Kidney (tissue), 14 donors: Measurements from ENCODE around the gene DDX25. TPM values are rescaled to one million over a fixed set of nuclear protein-coding genes. Genes with fewer than 3 reads are reported as not detected.
A peak's percentile ranks its signal among the peaks of the same experiment; 100 is the strongest.

Source experiments
- DNase-seq, 5 donors: peaks; one replicate each; pipeline ENCODE4 v3.0.0-alpha.2; 2013 to 2020
- FAIRE-seq: peaks from 2 replicates; lab custom pipeline; 2012; peaks lifted over from hg19 to GRCh38; lab: Jason Lieb, UNC
- H3K27ac ChIP-seq, 2 donors: one replicate each; pipeline ENCODE4 v1.7.0; 2013; ENCODE audit warnings: low read depth in 2 of 2, low read length in 2 of 2, inconsistent platforms in 1 of 2
- H3K27me3 ChIP-seq: one replicate; pipeline ENCODE4 v1.7.1; 2013; ENCODE audit warnings: low read length, inconsistent platforms; ENCODE audit not compliant: control insufficient read depth, insufficient read depth
- H3K36me3 ChIP-seq, 3 donors: one replicate each; pipeline versions ENCODE4 v1.7.0 to v1.7.1; 2013; ENCODE audit warnings: low read length in 3 of 3, control low read depth in 1 of 3, inconsistent platforms in 1 of 3; ENCODE audit not compliant: insufficient read depth in 3 of 3, control insufficient read depth in 2 of 3
- H3K4me1 ChIP-seq, 3 donors: one replicate each; pipeline versions ENCODE4 v1.7.0 to v1.7.1; 2013; ENCODE audit warnings: low read length in 3 of 3, inconsistent platforms in 1 of 3, low read depth in 1 of 3; ENCODE audit not compliant: control insufficient read depth in 2 of 3, insufficient read depth in 2 of 3
- H3K4me3 ChIP-seq, 3 donors: one replicate each; pipeline versions ENCODE4 v1.7.0 to v1.8.1; 2013; ENCODE audit warnings: low read length in 3 of 3, control low read depth in 1 of 3, inconsistent platforms in 1 of 3
- H3K9ac ChIP-seq, 3 donors: one replicate each; pipeline versions ENCODE4 v1.7.0 to v1.7.1; 2013; ENCODE audit warnings: low read length in 3 of 3, control low read depth in 1 of 3, inconsistent platforms in 1 of 3
- H3K9me3 ChIP-seq, 3 donors: one replicate each; pipeline versions ENCODE4 v1.7.0 to v1.7.1; 2013; ENCODE audit warnings: low read length in 3 of 3, control low read depth in 1 of 3, inconsistent platforms in 1 of 3; ENCODE audit not compliant: control insufficient read depth in 2 of 3, insufficient read depth in 1 of 3
- intact Hi-C: fragments of 100-400 bp; cut with DNase I; formaldehyde crosslinking; loops from one replicate; pipeline ENCODE4 v1.11.1; 2022
- polyA plus RNA-seq: library from polyadenylated mRNA; stranded (reverse); fragments of 350-450 nt; fragmentation: Illumina TruSeq; extraction: RNeasy Lipid Tissue Mini Kit (QIAGEN cat#74804); gene quantifications from one replicate; pipeline ENCODE4 v1.2.3, GENCODE V29; 2014; ENCODE audit warnings: low read depth, low replicate concordance; ENCODE audit not compliant: insufficient read depth
- total RNA-seq: library from RNA; stranded (reverse); fragmentation: NEBNext Ultra II Directional; extraction: Animal tissue kit (Norgen Biotek cat#: 25700); gene quantifications from one replicate; pipeline ENCODE4 v1.2.1, GENCODE V29; 2021
- TF ChIP-seq, protein P1 (sequence below): IDR thresholded peaks from 3 replicates; pipeline ENCODE4 v1.5.1; 2012; ENCODE audit warnings: mild to moderate bottlenecking, moderate library complexity, borderline replicate concordance; ENCODE audit not compliant: insufficient read depth; ENCODE audit errors: extremely low read depth
- donor health status: control.
- donor health status: control.
- donor health status: control.
- donor health status: control.
- donor health status: control.
- donor health status: DM: yes; HTN: yes; CAD: no.
- donor health status: Normal renal cell carcinoma (clear cell type).

DDX25 gene
- total and polyA plus RNA-seq, 2 donors from 2014 or later = 1.1 to 3.8 TPM

DNA sequence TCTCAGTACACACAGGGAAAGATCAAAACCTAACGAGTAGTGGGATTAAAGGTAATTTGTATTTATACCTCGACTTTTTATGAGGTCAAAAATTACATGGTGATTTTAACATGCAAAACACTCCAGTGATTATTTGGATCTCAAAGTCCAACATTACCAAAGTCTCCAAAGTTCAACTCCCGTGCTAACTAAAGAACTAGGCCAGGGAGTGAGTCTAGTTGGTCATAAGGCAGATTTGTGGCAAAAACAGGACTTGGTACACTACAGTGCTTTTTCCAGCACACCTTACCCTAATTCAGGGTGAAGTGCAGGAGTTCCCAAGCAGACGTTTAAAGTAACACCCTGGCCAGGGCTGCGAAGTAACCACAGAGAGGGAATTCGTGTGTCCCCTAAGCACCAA lies 2.4 kb upstream of the DDX25 start:
- no peaks in the 10 kb centered on the region for H3K27me3 ChIP-seq
- H3K4me3 ChIP-seq = peak overlapping the region in 1 of 3 donors; percentile 94
- no peak for FAIRE-seq
- intact Hi-C loops = no loop called here
- H3K36me3 ChIP-seq = no peaks in the 10 kb centered on the region
- no peak for DNase-seq
- H3K9me3 ChIP-seq = no peaks in the 10 kb centered on the region
- peaks cover 2 to 6% (median 4%) of the 10 kb centered on the region in 3 donors for H3K4me1 ChIP-seq
- no peak overlapping the region for H3K9ac ChIP-seq
- no peak overlapping the region for H3K27ac ChIP-seq
- TF ChIP-seq, protein P1, sequence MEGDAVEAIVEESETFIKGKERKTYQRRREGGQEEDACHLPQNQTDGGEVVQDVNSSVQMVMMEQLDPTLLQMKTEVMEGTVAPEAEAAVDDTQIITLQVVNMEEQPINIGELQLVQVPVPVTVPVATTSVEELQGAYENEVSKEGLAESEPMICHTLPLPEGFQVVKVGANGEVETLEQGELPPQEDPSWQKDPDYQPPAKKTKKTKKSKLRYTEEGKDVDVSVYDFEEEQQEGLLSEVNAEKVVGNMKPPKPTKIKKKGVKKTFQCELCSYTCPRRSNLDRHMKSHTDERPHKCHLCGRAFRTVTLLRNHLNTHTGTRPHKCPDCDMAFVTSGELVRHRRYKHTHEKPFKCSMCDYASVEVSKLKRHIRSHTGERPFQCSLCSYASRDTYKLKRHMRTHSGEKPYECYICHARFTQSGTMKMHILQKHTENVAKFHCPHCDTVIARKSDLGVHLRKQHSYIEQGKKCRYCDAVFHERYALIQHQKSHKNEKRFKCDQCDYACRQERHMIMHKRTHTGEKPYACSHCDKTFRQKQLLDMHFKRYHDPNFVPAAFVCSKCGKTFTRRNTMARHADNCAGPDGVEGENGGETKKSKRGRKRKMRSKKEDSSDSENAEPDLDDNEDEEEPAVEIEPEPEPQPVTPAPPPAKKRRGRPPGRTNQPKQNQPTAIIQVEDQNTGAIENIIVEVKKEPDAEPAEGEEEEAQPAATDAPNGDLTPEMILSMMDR = no peak

DNA sequence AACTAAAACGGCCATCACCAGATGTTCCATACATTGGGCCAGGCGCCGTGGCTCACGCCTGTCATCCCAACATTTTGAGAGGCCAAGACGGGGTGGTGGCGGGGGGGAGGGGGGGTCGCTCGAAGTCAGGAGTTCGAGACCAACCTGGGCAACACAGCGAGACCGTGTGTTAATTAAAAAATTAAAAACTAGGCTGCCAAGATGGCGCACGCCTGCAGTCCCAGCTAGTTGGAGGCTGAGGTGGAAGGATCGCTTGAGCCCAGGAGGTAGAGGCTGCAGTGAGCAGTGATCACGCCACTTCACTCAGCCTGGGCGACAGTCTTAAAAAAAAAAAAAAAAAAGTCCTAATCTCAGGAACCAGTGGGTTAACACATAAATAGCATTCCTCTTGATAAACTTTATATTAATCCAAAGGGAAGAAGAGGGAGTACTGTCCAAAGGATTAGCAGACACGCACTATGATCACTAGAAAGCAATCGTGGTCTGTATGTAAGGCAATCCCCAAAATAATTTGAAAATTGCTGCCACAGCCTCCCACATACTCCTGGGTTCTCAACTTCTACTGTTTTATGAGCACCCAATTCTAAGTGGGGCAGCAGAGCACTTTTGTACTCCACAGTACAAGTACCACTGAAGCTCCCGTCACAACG lies 1.9 kb upstream of the DDX25 start:
- Histone ChIP-seq H3K4me3 (peak overlapping the region; percentile 94 to 100 (median 98)), H3K27me3 (no peaks in the 10 kb centered on the region), H3K27ac (peak overlapping the region; percentile 54 to 76), H3K36me3 (no peaks in the 10 kb centered on the region), H3K9ac (peak overlapping the region; percentile 67 to 99 (median 90)), H3K4me1 (peaks cover 2 to 6% (median 4%) of the 10 kb centered on the region in 3 donors), H3K9me3 (no peaks in the 10 kb centered on the region)
- FAIRE-seq (no peak), DNase-seq (peak in 1 of 5 donors; percentile 67)
- TF ChIP-seq, protein P1 = no peak
- intact Hi-C loops = no loop called here

DNA sequence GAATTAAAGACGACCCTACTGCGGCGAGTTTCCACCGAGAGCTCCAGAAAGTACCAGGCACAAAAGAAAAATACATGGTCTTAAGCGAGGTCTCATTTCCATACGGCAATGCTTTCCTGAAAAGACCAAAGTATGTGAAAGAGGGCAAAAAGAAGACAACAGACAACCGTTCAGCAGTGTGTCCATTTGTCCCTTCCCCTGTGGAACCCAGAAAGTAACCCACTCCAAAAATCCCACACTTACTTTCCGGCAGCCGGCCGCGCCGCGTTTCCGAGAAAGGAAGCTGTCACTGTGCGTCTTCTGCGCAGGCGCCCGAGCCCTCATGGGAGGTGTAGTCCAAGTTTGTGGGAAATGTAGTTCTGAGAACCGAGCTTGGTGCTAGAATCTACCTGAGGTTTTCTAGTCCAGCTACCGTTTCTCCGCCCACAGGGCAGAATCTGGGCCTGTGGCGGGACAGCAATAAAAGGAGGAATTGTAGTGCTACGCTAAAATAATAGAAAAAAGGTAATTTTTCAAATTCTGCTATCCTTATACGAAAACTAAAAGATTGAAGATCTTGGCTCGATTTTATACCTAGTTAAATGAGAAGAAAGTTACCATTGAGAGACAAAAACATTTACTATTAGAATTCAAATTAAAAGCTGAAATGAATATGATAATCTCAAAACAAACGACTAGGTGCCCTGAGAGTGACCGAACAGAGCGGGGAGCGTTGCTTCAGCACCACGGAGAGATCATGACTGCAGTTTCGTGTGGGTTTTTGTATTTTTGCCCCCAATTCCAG lies 1.2 kb upstream of the DDX25 start, which contains the start of gene PUS3:
TSS of gene PUS3 (minus strand) at position 280 of the 784 bp plus-strand sequence. CDS start 6,922 bp downstream, outside the sequence.
- DNase-seq = peak; percentile 90 to 97 (median 96)
- peak within 1 kb of the TSS; percentile 67 to 99 (median 90) for H3K9ac ChIP-seq
- H3K4me3 ChIP-seq = peak within 1 kb of the TSS; percentile 94 to 100 (median 98)
- H3K27me3 ChIP-seq = no peaks in the 10 kb centered on the region
- TF ChIP-seq, protein P1 = no peak
- H3K36me3 ChIP-seq = no peaks in the 10 kb centered on the region
- peak within 1 kb of the TSS; percentile 54 to 76 for H3K27ac ChIP-seq
- H3K9me3 ChIP-seq = no peaks in the 10 kb centered on the region
- H3K4me1 ChIP-seq = peaks cover 2 to 6% (median 4%) of the 10 kb centered on the region in 3 donors
- intact Hi-C loops = no loop called here
- no peak for FAIRE-seq
